GM12878 (cell line): ENCODE data around the gene RNF149. TPM values are rescaled to one million over a fixed set of nuclear protein-coding genes. Genes with fewer than 3 reads are reported as not detected.

ENCODE experiments used
- ATAC-seq: fragments of 200-7000 bp; cut with Tn5 transposase; 3 replicates; pipeline ENCODE4 v1.9.1; 2020; ENCODE audit warnings: mild to moderate bottlenecking, moderate library complexity
- BruUV-seq: library from RNA; stranded (reverse); fragments of 400-500 nt; replicated peaks from 2 replicates; lab custom pipeline; 2021; lab: Mats Ljungman, UMichigan
- CTCF ChIA-PET: fragments of 300-600 bp; sonication (Branson Sonifier 250); formaldehyde crosslinking; extraction: SDS; loops from one replicate; lab custom pipeline; 2021; ENCODE audit warnings: inconsistent platforms; lab: Yijun Ruan, JAX
- POLR2A ChIA-PET: fragments of 350-600 bp; formaldehyde crosslinking; extraction: SDS; loops from one replicate; lab custom pipeline; 2021; ENCODE audit warnings: inconsistent platforms; lab: Charles Lee
- RAD21 ChIA-PET: fragments of 300-600 bp; sonication (Branson Sonifier 250); formaldehyde crosslinking; loops from one replicate; lab custom pipeline; 2023; ENCODE audit warnings: antibody characterized with exemption; ENCODE audit not compliant: unreplicated experiment; lab: Charles Lee
- SMC1A ChIA-PET: fragments of 300-600 bp; sonication (Branson Sonifier 250); formaldehyde crosslinking; loops from one replicate; lab custom pipeline; 2023; ENCODE audit not compliant: unreplicated experiment, uncharacterized antibody; lab: Charles Lee
- DNase-seq: peaks from one replicate; pipeline ENCODE4 v3.0.0-alpha.2; 2011; ENCODE audit warnings: low read depth, low spot score
- FAIRE-seq: peaks from 3 replicates; lab custom pipeline; 2011; peaks lifted over from hg19 to GRCh38; lab: Jason Lieb, UNC
- H2AFZ ChIP-seq: 2 replicates; pipeline ENCODE4 v1.6.0; 2011; ENCODE audit warnings: low read depth, low read length, control low read depth; ENCODE audit not compliant: control insufficient read depth
- H3K27ac ChIP-seq: 2 replicates; pipeline ENCODE4 v1.5.1; 2011; ENCODE audit warnings: control low read depth; ENCODE audit not compliant: control insufficient read depth, insufficient read depth
- H3K27me3 ChIP-seq, 2 experiments: replicated peaks in 1 of 2; 2 replicates each; pipeline versions ENCODE4 v1.6.0 to v1.6.1; 2011; ENCODE audit warnings: low read length in 1 of 2; ENCODE audit not compliant: control insufficient read depth in 2 of 2, insufficient read depth in 2 of 2
- H3K36me3 ChIP-seq, 2 experiments: 2 replicates each; pipeline ENCODE4 v1.5.1; 2011; ENCODE audit warnings: low read length in 1 of 2; ENCODE audit not compliant: control insufficient read depth in 2 of 2, insufficient read depth in 2 of 2
- H3K4me1 ChIP-seq: 2 replicates; pipeline ENCODE4 v1.6.1; 2011; ENCODE audit warnings: mild to moderate bottlenecking, low read length, moderate library complexity, mixed read lengths; ENCODE audit not compliant: control insufficient read depth, insufficient read depth
- H3K4me2 ChIP-seq: 2 replicates; pipeline ENCODE4 v1.6.0; 2011; ENCODE audit warnings: control low read depth; ENCODE audit not compliant: control insufficient read depth, insufficient read depth
- H3K4me3 ChIP-seq: fragments of 200-600 bp; sonication (generic); 2 replicates; pipeline ENCODE4 v1.5.1; 2016
- H3K79me2 ChIP-seq: 2 replicates; pipeline ENCODE4 v1.6.0; 2011; ENCODE audit warnings: low read length; ENCODE audit not compliant: control insufficient read depth, insufficient read depth
- H3K9ac ChIP-seq: 2 replicates; pipeline ENCODE4 v1.8.0; 2011; ENCODE audit warnings: low read length, control low read depth, mixed read lengths; ENCODE audit not compliant: control insufficient read depth, insufficient read depth
- H3K9me3 ChIP-seq: replicated peaks from 3 replicates; pipeline ENCODE4 v1.5.1; 2011; ENCODE audit warnings: mild to moderate bottlenecking, low read length; ENCODE audit not compliant: control insufficient read depth, insufficient read depth
- H4K20me1 ChIP-seq: 2 replicates; pipeline ENCODE4 v1.6.0; 2011; ENCODE audit not compliant: control insufficient read depth, insufficient read depth
- ASH2L ChIP-seq: fragments of 300-600, 200-600 bp; sonication (generic); IDR thresholded peaks from 2 replicates; pipeline ENCODE4 v1.6.1; 2017; ENCODE audit warnings: low read depth, mild to moderate bottlenecking, borderline replicate concordance
- BRCA1 ChIP-seq: IDR thresholded peaks from 2 replicates; pipeline ENCODE4 v1.6.1; 2011; ENCODE audit warnings: low read depth, low read length, improper control_type of control experiment
- IKZF1 ChIP-seq: fragments of 450-650 bp; conservative IDR thresholded peaks from 2 replicates; pipeline ENCODE4 v1.6.1; 2017; ENCODE audit warnings: antibody characterized with exemption, mild to moderate bottlenecking
- NFXL1 ChIP-seq: fragments of 450-650 bp; IDR thresholded peaks from 2 replicates; pipeline ENCODE4 v1.6.1; 2017; ENCODE audit warnings: antibody characterized with exemption, mild to moderate bottlenecking, borderline replicate concordance
- ZNF622 ChIP-seq: fragments of 450-650 bp; IDR thresholded peaks from 2 replicates; pipeline ENCODE4 v1.6.1; 2017; ENCODE audit warnings: mild to moderate bottlenecking, inconsistent platforms
- whole genome bisulfite sequencing: methylation state at CpG from one replicate; pipeline ENCODE4 v1.1.6; 2016; ENCODE audit warnings: low lambda C conversion rate; ENCODE audit not compliant: insufficient replicate concordance, insufficient coverage; ENCODE audit errors: missing lambda C conversion rate; 5-methylcytosine and 5-hydroxymethylcytosine counted together
- in situ Hi-C: fragments of 300-500 bp; cut with MboI; formaldehyde crosslinking; loops from 9 replicates; pipeline ENCODE4 v1.14.3; 2018; ENCODE audit warnings: mixed read lengths
- intact Hi-C: fragments of 100-400 bp; cut with micrococcal nuclease; formaldehyde crosslinking; loops from one replicate; pipeline ENCODE4 v1.14.2; 2022; ENCODE audit not compliant: unreplicated experiment
- polyA plus RNA-seq, 11 experiments: library from polyadenylated mRNA; depleted of rRNA in 4 of 11; unstranded in 6 of 11; stranded (reverse) in 5 of 11; fragments of >200 nt; fragmentation: Nextera tagmentation in 4 of 11; fragmentation: Illumina TruSeq in 1 of 11; extraction: Ambion mirVana in 4 of 11; extraction: Trizol in 1 of 11; gene quantifications; 1 replicate in 1 of 11; 2 replicates in 10 of 11; pipeline versions ENCODE4 v1.2.1 to v1.2.3, GENCODE V29; 2011 to 2016; ENCODE audit warnings: inconsistent platforms in 2 of 11, missing spikeins in 2 of 11, low read depth in 1 of 11
- total RNA-seq, 4 experiments: library from RNA; depleted of rRNA in 3 of 4; stranded (reverse); fragments of >200 nt in 3 of 4; fragmentation: Illumina TruSeq in 1 of 4; extraction: Trizol in 1 of 4; gene quantifications; 2 replicates each; pipeline versions ENCODE4 v1.2.1 to v1.2.3, GENCODE V29; 2013 to 2021
- TF ChIP-seq, protein P1 (sequence below): fragments of 450-650 bp; conservative IDR thresholded peaks from 2 replicates; pipeline ENCODE4 v1.6.1; 2017; ENCODE audit warnings: mild to moderate bottlenecking, moderate library complexity

Gene RNF149
- total and polyA plus RNA-seq, 10 of the 15 experiments (the other 5 are each of a cell fraction or from before 2014, with no cell fraction given) = 5.2 to 38.4 (median 16.3) TPM

DNA sequence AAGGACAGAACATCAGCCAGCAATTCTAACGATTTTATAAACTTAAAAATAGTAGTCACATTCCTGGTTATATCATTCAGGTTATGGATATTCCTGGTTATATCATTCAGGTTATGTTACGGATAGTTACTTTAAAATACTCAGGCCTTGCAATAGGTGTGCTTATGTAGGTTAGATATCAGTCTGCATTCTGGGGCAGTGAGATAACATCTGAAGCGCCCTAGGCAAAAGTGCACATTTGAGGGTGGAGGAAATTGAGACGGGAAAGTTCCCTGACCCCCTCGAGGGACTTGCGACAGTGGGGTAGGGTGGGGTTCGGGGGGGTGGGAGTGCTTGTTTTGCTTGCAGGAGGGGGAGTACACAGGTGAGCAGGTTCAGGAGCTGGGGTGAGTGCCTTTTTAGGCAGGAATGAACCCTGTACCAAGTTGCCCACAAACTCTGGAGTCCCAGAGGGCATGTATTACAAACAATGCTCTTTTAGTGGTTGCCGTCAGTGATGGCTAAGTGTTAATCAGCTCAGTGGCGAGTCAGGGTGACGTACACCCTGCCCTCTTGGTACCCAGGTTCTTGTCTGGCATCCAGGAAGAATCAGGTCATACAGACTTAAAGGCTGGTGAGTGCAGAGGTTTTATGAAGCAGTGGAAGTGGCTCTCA, 47.0 kb upstream of the RNF149 start:
- ATAC-seq (no peak), DNase-seq (no peak), FAIRE-seq (no peak)
- H3K4me3 ChIP-seq = no peak overlapping the region
- SMC1A ChIA-PET = no interaction called here
- POLR2A ChIA-PET = no interaction called here
- intact Hi-C loops = no loop called here
- H3K27me3 ChIP-seq = no peaks in the 10 kb centered on the region; a peak in 2 of 4 replicates
- no peak overlapping the region for H3K27ac ChIP-seq
- CTCF ChIA-PET = no interaction called here
- H3K36me3 ChIP-seq = no peaks in the 10 kb centered on the region
- BruUV-seq = no TSS peak
- H4K20me1 ChIP-seq = no peaks in the 10 kb centered on the region
- H3K79me2 ChIP-seq = no peaks in the 10 kb centered on the region
- no peak overlapping the region for H3K9ac ChIP-seq
- H3K4me1 ChIP-seq = no peaks in the 10 kb centered on the region
- H3K4me2 ChIP-seq = no peak overlapping the region
- no peak for TF ChIP-seq ASH2L
- TF ChIP-seq, protein P1, sequence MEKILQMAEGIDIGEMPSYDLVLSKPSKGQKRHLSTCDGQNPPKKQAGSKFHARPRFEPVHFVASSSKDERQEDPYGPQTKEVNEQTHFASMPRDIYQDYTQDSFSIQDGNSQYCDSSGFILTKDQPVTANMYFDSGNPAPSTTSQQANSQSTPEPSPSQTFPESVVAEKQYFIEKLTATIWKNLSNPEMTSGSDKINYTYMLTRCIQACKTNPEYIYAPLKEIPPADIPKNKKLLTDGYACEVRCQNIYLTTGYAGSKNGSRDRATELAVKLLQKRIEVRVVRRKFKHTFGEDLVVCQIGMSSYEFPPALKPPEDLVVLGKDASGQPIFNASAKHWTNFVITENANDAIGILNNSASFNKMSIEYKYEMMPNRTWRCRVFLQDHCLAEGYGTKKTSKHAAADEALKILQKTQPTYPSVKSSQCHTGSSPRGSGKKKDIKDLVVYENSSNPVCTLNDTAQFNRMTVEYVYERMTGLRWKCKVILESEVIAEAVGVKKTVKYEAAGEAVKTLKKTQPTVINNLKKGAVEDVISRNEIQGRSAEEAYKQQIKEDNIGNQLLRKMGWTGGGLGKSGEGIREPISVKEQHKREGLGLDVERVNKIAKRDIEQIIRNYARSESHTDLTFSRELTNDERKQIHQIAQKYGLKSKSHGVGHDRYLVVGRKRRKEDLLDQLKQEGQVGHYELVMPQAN = no peak
- no peak for TF ChIP-seq NFXL1
- TF ChIP-seq ZNF622 = no peak
- TF ChIP-seq BRCA1 = no peak
- TF ChIP-seq IKZF1 = no peak
- in situ Hi-C loops = no loop called here
- WGBS = 28% methylated on average over 10 of the region's 10 CpGs
- RAD21 ChIA-PET = no interaction called here
- H2AFZ ChIP-seq = no peak overlapping the region
- no peaks in the 10 kb centered on the region for H3K9me3 ChIP-seq
